ENCODE results near the gene LSMEM2.

The LSMEM2 gene

DNA sequence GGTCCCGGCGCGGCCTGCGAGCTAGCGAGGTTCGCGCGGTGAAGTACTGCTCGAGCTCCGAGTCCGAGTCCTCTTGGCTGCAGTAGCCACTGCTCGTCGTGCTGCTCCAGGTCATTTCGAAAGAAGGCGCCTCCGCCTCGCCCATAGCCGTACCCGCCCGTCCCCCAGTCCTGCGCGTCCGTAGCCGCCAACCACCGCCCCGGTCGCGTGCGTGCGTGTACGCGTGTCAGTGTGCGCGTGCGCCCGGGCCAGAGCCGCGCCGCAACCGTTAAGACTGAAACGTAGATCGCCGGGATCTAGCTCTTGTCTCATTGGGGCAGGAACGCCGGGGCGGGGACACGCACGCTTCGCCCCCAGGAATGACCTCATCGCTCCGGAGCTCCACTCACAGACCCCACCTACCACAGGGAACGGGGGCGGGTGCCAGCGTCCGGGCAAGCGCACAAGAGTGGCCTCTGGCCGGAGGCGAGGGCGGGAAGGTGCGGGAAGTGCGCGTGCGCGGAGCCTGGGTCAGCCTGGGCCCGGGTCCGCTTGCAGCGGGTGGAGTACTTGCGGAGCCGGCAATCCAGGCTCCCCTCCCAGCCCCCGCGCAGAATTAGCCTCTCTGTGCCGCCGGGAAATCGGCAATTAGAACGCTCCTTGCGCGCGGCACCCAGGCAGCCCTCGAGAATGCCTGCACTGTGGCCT, 58.4 kb downstream of the LSMEM2 start:
- DNase-seq (ENCODE audit: low read depth in 2 of 2, low spot score in 1 of 2), result peak; percentile 77 to 81
